ENCODE data around the gene DMRTA1. TPM values are rescaled to one million over a fixed set of nuclear protein-coding genes. Genes with fewer than 3 reads are reported as not detected.

The DMRTA1 gene
- total and polyA plus RNA-seq, 2 experiments from 2014 or later: 0.11 TPM; not detected in 1

- in situ Hi-C loops (cut with MboI): no loop called here
- Histone ChIP-seq H3F3A (ENCODE audit: insufficient read depth) (no peaks in the 10 kb centered on the region), H3K36me3 (ENCODE audit: low read depth) (no peaks in the 10 kb centered on the region), H3K27ac (no peak overlapping the region), H3K27me3 (replicated peaks; ENCODE audit: insufficient read depth) (peaks cover 37% of the 10 kb centered on the region), H3K4me3 (no peak overlapping the region), H3K4me2 (ENCODE audit: unreplicated experiment) (no peak overlapping the region), H4K20me1 (ENCODE audit: insufficient read depth) (no peaks in the 10 kb centered on the region), H3K9ac (no peak overlapping the region), H2AFZ (no peak overlapping the region), H3K9me3 (ENCODE audit: low read depth) (no peaks in the 10 kb centered on the region), H3K79me2 (ENCODE audit: insufficient read depth) (no peaks in the 10 kb centered on the region), H3K4me1 (ENCODE audit: insufficient read depth) (no peaks in the 10 kb centered on the region), H3K9me2 (ENCODE audit: insufficient read depth) (no peaks in the 10 kb centered on the region)
- TF ChIP-seq EZH2phosphoT487 (IDR thresholded peaks at IDR 0.05; ENCODE audit: insufficient read depth, low read depth) (no peak), EZH2 (IDR thresholded peaks at IDR 0.05; ENCODE audit: insufficient read depth, poor library complexity, severe bottlenecking) (no peak)
- 1 to 2% methylated on average over 4 of the region's 4 CpGs for WGBS, 2 experiments (ENCODE audit: low coverage in 1 of 2, low lambda C conversion rate in 2 of 2, missing lambda C conversion rate in 2 of 2)
- peak; percentile 46 for DNase-seq
Measured at GRCh38 chr9:22452415-22453010, 5.9 kb downstream of the DMRTA1 start.

- no peaks in the 10 kb centered on the region for H3F3A ChIP-seq (ENCODE audit: insufficient read depth)
- H3K36me3 ChIP-seq (ENCODE audit: low read depth): no peaks in the 10 kb centered on the region
- H3K79me2 ChIP-seq (ENCODE audit: insufficient read depth): no peaks in the 10 kb centered on the region
- H3K9ac ChIP-seq: no peak overlapping the region
- no peaks in the 10 kb centered on the region for H3K9me3 ChIP-seq (ENCODE audit: low read depth)
- H3K27ac ChIP-seq: no peak overlapping the region
- no peaks in the 10 kb centered on the region for H4K20me1 ChIP-seq (ENCODE audit: insufficient read depth)
- peak; percentile 45 for DNase-seq
- no peak overlapping the region for H3K4me3 ChIP-seq
- WGBS, 2 experiments (ENCODE audit: low coverage in 1 of 2, low lambda C conversion rate in 2 of 2, missing lambda C conversion rate in 2 of 2): 0 to 2% methylated on average over 1 of the region's 1 CpG
- H3K4me1 ChIP-seq (ENCODE audit: insufficient read depth): no peaks in the 10 kb centered on the region
- in situ Hi-C loops (cut with MboI): no loop called here
- H3K9me2 ChIP-seq (ENCODE audit: insufficient read depth): no peaks in the 10 kb centered on the region
- H3K4me2 ChIP-seq (ENCODE audit: unreplicated experiment): no peak overlapping the region
- no peak overlapping the region for H2AFZ ChIP-seq
- peaks cover 22% of the 10 kb centered on the region for H3K27me3 ChIP-seq (replicated peaks; ENCODE audit: insufficient read depth)
- TF ChIP-seq EZH2 (IDR thresholded peaks at IDR 0.05; ENCODE audit: insufficient read depth, poor library complexity, severe bottlenecking) (no peak), EZH2phosphoT487 (IDR thresholded peaks at IDR 0.05; ENCODE audit: insufficient read depth, low read depth) (no peak)
Measured at GRCh38 chr9:22454016-22454415, 7.4 kb downstream of the DMRTA1 start.

- TF ChIP-seq EZH2 (IDR thresholded peaks at IDR 0.05; ENCODE audit: insufficient read depth, poor library complexity, severe bottlenecking): no peak
- no peak for TF ChIP-seq EZH2phosphoT487 (IDR thresholded peaks at IDR 0.05; ENCODE audit: insufficient read depth, low read depth)
- WGBS, 2 experiments (ENCODE audit: low coverage in 1 of 2, low lambda C conversion rate in 2 of 2, missing lambda C conversion rate in 2 of 2): 49 to 51% methylated on average over 4 of the region's 4 CpGs
Measured at GRCh38 chr9:22455181-22455580, 8.6 kb downstream of the DMRTA1 start.

GRCh38 chr9:22457448-22457847 lies 10.8 kb downstream of the DMRTA1 start:
- Histone ChIP-seq H3K9ac (no peak overlapping the region), H3K4me1 (ENCODE audit: insufficient read depth) (no peaks in the 10 kb centered on the region), H3K27ac (no peak overlapping the region), H3K9me2 (ENCODE audit: insufficient read depth) (no peaks in the 10 kb centered on the region), H3K27me3 (replicated peaks; ENCODE audit: insufficient read depth) (peaks cover 13% of the 10 kb centered on the region; the same call in 1 of the 2 replicates), H3K79me2 (ENCODE audit: insufficient read depth) (no peaks in the 10 kb centered on the region), H3K9me3 (ENCODE audit: low read depth) (no peaks in the 10 kb centered on the region), H3K4me3 (no peak overlapping the region), H4K20me1 (ENCODE audit: insufficient read depth) (no peaks in the 10 kb centered on the region), H3F3A (ENCODE audit: insufficient read depth) (no peaks in the 10 kb centered on the region), H3K4me2 (ENCODE audit: unreplicated experiment) (no peak overlapping the region), H3K36me3 (ENCODE audit: low read depth) (no peaks in the 10 kb centered on the region), H2AFZ (no peak overlapping the region)
- in situ Hi-C loops (cut with MboI): no loop called here
- 78 to 85% methylated on average over 1 of the region's 1 CpG for WGBS, 2 experiments (ENCODE audit: low coverage in 1 of 2, low lambda C conversion rate in 2 of 2, missing lambda C conversion rate in 2 of 2)
- no peak for TF ChIP-seq EZH2phosphoT487 (IDR thresholded peaks at IDR 0.05; ENCODE audit: insufficient read depth, low read depth)
- no peak for TF ChIP-seq EZH2 (IDR thresholded peaks at IDR 0.05; ENCODE audit: insufficient read depth, poor library complexity, severe bottlenecking)
- no peak for DNase-seq

More at GRCh38 chr9:22455181-22455580, 8.6 kb downstream of the DMRTA1 start:
- Histone ChIP-seq H3K4me1 (ENCODE audit: insufficient read depth) (no peaks in the 10 kb centered on the region), H3K79me2 (ENCODE audit: insufficient read depth) (no peaks in the 10 kb centered on the region), H4K20me1 (ENCODE audit: insufficient read depth) (no peaks in the 10 kb centered on the region), H2AFZ (no peak overlapping the region), H3K36me3 (ENCODE audit: low read depth) (no peaks in the 10 kb centered on the region), H3K27ac (no peak overlapping the region), H3K9me3 (ENCODE audit: low read depth) (no peaks in the 10 kb centered on the region), H3K4me2 (ENCODE audit: unreplicated experiment) (no peak overlapping the region), H3K9me2 (ENCODE audit: insufficient read depth) (no peaks in the 10 kb centered on the region), H3K9ac (no peak overlapping the region), H3F3A (ENCODE audit: insufficient read depth) (no peaks in the 10 kb centered on the region), H3K27me3 (replicated peaks; ENCODE audit: insufficient read depth) (peaks cover 13% of the 10 kb centered on the region), H3K4me3 (no peak overlapping the region)
- no peak for DNase-seq
- in situ Hi-C loops (cut with MboI): no loop called here
